Measurements from ENCODE around the gene PLA2G6. TPM values are rescaled to one million over a fixed set of nuclear protein-coding genes. Genes with fewer than 3 reads are reported as not detected.

Gene PLA2G6
- total RNA-seq, 1 experiment from 2014 or later: 36.0 TPM

DNA sequence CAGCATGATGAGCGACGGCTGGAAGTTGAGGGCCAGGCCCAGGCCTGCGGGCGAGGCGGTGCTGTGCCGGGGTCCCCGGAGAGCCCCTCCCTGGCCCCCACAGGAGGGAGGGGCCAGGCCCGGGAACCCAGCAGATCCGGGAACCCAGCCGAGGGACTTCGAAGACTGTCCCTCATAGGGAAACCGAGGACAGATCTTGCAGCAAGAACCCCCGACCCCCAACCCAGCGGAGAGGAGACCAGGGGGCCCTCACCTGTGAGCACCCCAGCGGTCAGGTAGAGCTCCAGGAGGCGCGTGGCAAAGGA is 100.0 kb downstream of the PLA2G6 start:
- Histone ChIP-seq H3K79me2 (ENCODE audit: insufficient read depth, low read length) (no peaks in the 10 kb centered on the region), H3K4me2 (ENCODE audit: low read length) (no peak overlapping the region), H3K36me3 (ENCODE audit: control insufficient read depth in 1 of 2, insufficient read depth in 2 of 2, low read length in 2 of 2) (no peaks in the 10 kb centered on the region), H3K9me2 (ENCODE audit: insufficient read depth) (no peaks in the 10 kb centered on the region), H3K27me3 (ENCODE audit: insufficient read depth, low read length) (no peaks in the 10 kb centered on the region), H3K4me1 (ENCODE audit: control insufficient read depth in 1 of 2, insufficient read depth in 2 of 2, low read length in 2 of 2) (peaks cover 0 to 4% of the 10 kb centered on the region in 2 experiments; a peak in 1 of 4 replicates), H4K20me1 (ENCODE audit: insufficient read depth) (no peaks in the 10 kb centered on the region), H3K9ac (ENCODE audit: low read length) (no peak overlapping the region), H3K9me3 (ENCODE audit: control insufficient read depth in 1 of 2, insufficient read depth in 1 of 2, low read depth in 1 of 2, low read length in 2 of 2) (no peaks in the 10 kb centered on the region), H2AFZ (ENCODE audit: low read depth, low read length, poor library complexity, severe bottlenecking) (no peak overlapping the region), H3K27ac (ENCODE audit: low read depth, low read length) (no peak overlapping the region), H3K4me3 (replicated peaks in 1 of 2; ENCODE audit: low read depth in 1 of 2, low read length in 2 of 2) (no peak overlapping the region)
- POLR2A ChIA-PET: no interaction called here
- RAD21 ChIA-PET (ENCODE audit: low non-redundant PET in 1 of 2, low total read pairs in 2 of 2, uncharacterized antibody in 2 of 2, unreplicated experiment in 2 of 2): no interaction called here
- DNase-seq (ENCODE audit: low read depth, low spot score) (no peak), ATAC-seq (no peak)
- CTCF ChIA-PET: no interaction called here
- intact Hi-C loops (cut with micrococcal nuclease): no loop called here
- TF ChIP-seq ELF1 (IDR thresholded peaks at IDR 0.05; ENCODE audit: borderline replicate concordance, low read depth): no peak
- TF ChIP-seq, protein P1, sequence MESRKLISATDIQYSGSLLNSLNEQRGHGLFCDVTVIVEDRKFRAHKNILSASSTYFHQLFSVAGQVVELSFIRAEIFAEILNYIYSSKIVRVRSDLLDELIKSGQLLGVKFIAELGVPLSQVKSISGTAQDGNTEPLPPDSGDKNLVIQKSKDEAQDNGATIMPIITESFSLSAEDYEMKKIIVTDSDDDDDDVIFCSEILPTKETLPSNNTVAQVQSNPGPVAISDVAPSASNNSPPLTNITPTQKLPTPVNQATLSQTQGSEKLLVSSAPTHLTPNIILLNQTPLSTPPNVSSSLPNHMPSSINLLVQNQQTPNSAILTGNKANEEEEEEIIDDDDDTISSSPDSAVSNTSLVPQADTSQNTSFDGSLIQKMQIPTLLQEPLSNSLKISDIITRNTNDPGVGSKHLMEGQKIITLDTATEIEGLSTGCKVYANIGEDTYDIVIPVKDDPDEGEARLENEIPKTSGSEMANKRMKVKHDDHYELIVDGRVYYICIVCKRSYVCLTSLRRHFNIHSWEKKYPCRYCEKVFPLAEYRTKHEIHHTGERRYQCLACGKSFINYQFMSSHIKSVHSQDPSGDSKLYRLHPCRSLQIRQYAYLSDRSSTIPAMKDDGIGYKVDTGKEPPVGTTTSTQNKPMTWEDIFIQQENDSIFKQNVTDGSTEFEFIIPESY (IDR thresholded peaks at IDR 0.05; ENCODE audit: extremely low read depth, insufficient replicate concordance, low read length): no peak
- BruUV-seq (replicated peaks): no TSS peak

DNA sequence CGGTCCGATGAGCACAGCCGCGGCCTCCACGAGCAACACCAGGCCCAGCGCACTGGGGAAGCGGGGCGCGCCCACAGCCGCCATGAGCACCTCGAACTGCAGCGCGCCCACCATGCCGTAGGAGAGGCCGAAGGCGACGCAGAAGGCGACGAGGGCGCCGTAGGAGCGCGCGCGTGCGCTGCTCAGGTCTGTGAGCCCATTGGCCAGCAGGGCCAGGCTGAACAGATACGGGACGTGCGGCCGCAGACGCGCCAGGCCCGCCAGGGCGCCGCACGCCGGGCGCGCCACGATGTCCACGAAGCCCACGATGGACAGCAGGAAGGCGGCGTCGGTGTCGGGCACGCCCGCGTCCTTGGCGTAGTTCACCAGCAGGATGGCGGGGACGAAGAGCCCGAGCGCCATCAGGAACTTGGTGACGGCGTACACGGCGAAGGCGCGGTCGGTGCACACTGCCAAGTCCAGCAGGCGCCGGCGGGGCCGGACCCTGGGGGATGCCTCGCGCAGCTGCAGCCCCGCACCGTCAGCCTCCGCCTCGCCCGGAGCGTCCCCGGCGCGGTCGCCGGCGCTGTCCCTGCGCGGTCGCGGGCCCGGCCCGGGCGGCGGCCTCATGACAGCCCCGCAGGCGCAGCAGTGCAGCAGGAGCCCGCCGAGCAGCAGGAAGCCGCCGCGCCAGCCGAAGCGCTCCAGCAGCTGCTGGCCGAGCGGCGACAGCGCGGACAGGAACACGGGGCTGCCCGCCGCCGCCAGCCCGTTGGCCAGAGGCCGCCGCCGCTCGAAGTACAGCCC is 100.6 kb downstream of the PLA2G6 start:
- RAD21 ChIA-PET (ENCODE audit: low non-redundant PET in 1 of 2, low total read pairs in 2 of 2, uncharacterized antibody in 2 of 2, unreplicated experiment in 2 of 2): no interaction called here
- no peaks in the 10 kb centered on the region for H3K9me2 ChIP-seq (ENCODE audit: insufficient read depth)
- no peak overlapping the region for H3K4me2 ChIP-seq (ENCODE audit: low read length)
- H3K9me3 ChIP-seq (ENCODE audit: control insufficient read depth in 1 of 2, insufficient read depth in 1 of 2, low read depth in 1 of 2, low read length in 2 of 2): no peaks in the 10 kb centered on the region
- no peak overlapping the region for H3K27ac ChIP-seq (ENCODE audit: low read depth, low read length)
- H3K79me2 ChIP-seq (ENCODE audit: insufficient read depth, low read length): no peaks in the 10 kb centered on the region
- TF ChIP-seq ELF1 (IDR thresholded peaks at IDR 0.05; ENCODE audit: borderline replicate concordance, low read depth): no peak
- TF ChIP-seq, protein P2, sequence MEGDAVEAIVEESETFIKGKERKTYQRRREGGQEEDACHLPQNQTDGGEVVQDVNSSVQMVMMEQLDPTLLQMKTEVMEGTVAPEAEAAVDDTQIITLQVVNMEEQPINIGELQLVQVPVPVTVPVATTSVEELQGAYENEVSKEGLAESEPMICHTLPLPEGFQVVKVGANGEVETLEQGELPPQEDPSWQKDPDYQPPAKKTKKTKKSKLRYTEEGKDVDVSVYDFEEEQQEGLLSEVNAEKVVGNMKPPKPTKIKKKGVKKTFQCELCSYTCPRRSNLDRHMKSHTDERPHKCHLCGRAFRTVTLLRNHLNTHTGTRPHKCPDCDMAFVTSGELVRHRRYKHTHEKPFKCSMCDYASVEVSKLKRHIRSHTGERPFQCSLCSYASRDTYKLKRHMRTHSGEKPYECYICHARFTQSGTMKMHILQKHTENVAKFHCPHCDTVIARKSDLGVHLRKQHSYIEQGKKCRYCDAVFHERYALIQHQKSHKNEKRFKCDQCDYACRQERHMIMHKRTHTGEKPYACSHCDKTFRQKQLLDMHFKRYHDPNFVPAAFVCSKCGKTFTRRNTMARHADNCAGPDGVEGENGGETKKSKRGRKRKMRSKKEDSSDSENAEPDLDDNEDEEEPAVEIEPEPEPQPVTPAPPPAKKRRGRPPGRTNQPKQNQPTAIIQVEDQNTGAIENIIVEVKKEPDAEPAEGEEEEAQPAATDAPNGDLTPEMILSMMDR (IDR thresholded peaks at IDR 0.05 in 2 of 3, conservative IDR thresholded peaks at IDR 0.05 in 1 of 3; ENCODE audit: borderline replicate concordance in 1 of 3, insufficient read depth in 1 of 3, low read depth in 2 of 3, low read length in 2 of 3): no peak
- TF ChIP-seq SP1 (IDR thresholded peaks at IDR 0.05; ENCODE audit: low read depth): no peak
- no peak for TF ChIP-seq SRF (IDR thresholded peaks at IDR 0.05; ENCODE audit: low read depth)
- TF ChIP-seq, protein P3, sequence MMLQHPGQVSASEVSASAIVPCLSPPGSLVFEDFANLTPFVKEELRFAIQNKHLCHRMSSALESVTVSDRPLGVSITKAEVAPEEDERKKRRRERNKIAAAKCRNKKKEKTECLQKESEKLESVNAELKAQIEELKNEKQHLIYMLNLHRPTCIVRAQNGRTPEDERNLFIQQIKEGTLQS (IDR thresholded peaks at IDR 0.05): no peak
- no peak for TF ChIP-seq JUND (IDR thresholded peaks at IDR 0.05)
- BruUV-seq (replicated peaks): no TSS peak
- H3K4me3 ChIP-seq (replicated peaks in 1 of 2; ENCODE audit: low read depth in 1 of 2, low read length in 2 of 2): no peak overlapping the region
- no peaks in the 10 kb centered on the region for H3K36me3 ChIP-seq (ENCODE audit: control insufficient read depth in 1 of 2, insufficient read depth in 2 of 2, low read length in 2 of 2)
- CTCF ChIA-PET: no interaction called here
- no peaks in the 10 kb centered on the region for H3K4me1 ChIP-seq (ENCODE audit: control insufficient read depth in 1 of 2, insufficient read depth in 2 of 2, low read length in 2 of 2)
- no peak overlapping the region for H3K9ac ChIP-seq (ENCODE audit: low read length)
- intact Hi-C loops (cut with micrococcal nuclease): no loop called here
- ATAC-seq (no peak), DNase-seq (ENCODE audit: low read depth, low spot score) (no peak)
- POLR2A ChIA-PET: no interaction called here
- no peak overlapping the region for H2AFZ ChIP-seq (ENCODE audit: low read depth, low read length, poor library complexity, severe bottlenecking)
- H3K27me3 ChIP-seq (ENCODE audit: insufficient read depth, low read length): no peaks in the 10 kb centered on the region
- H4K20me1 ChIP-seq (ENCODE audit: insufficient read depth): no peaks in the 10 kb centered on the region
